KOPT-K1 (cell line): ENCODE results near the gene ISG15.
"Not testable (repeated sequence)": the region's sequence is repeated elsewhere in the genome, so short reads cannot be mapped to it uniquely, and the experiment has no call there.

Experiments used
- H3K27ac ChIP-seq: fragments of 200-600 bp; sonication (generic); 2 replicates; pipeline ENCODE4 v1.5.1; 2016; ENCODE audit warnings: antibody characterized with exemption, mild to moderate bottlenecking, low read depth, low read length; ENCODE audit not compliant: poor library complexity, severe bottlenecking
- H3K36me3 ChIP-seq: fragments of 200-600 bp; sonication (generic); 2 replicates; pipeline ENCODE4 v1.5.1; 2017; ENCODE audit warnings: antibody characterized with exemption, mild to moderate bottlenecking, low read length, moderate library complexity; ENCODE audit not compliant: insufficient read depth
- H3K9me3 ChIP-seq: fragments of 200-600 bp; sonication (generic); 2 replicates; pipeline ENCODE4 v1.5.1; 2017; ENCODE audit warnings: antibody characterized with exemption, low read length, mild to moderate bottlenecking; ENCODE audit not compliant: insufficient read depth, poor library complexity, severe bottlenecking

The ISG15 gene

GRCh38 chr1:997993-998744, 15.1 kb upstream of the ISG15 start:
- H3K9me3 ChIP-seq: no peaks in the 10 kb centered on the region
- no peaks in the 10 kb centered on the region for H3K36me3 ChIP-seq
- H3K27ac ChIP-seq: no peak overlapping the region

- Histone ChIP-seq H3K27ac (peak overlapping the region; percentile 54), H3K36me3 (no peaks in the 10 kb centered on the region)
Measured at GRCh38 chr1:998745-998994, 14.6 kb upstream of the ISG15 start.

GRCh38 chr1:998995-999724, 14.1 kb upstream of the ISG15 start:
- H3K27ac ChIP-seq: peak overlapping the region; percentile 54
- H3K9me3 ChIP-seq: no peaks in the 10 kb centered on the region
- no peaks in the 10 kb centered on the region for H3K36me3 ChIP-seq

More at GRCh38 chr1:998745-998994, 14.6 kb upstream of the ISG15 start:
- no peaks in the 10 kb centered on the region for H3K9me3 ChIP-seq

- Histone ChIP-seq H3K9me3 (no peaks in the 10 kb centered on the region), H3K36me3 (no peaks in the 10 kb centered on the region), H3K27ac (peak within 1 kb of the TSS; percentile 54)
Measured at GRCh38 chr1:999725-1000356, 13.5 kb upstream of the ISG15 start, which contains the start of gene HES4. HES4 (minus strand) TSS chr1:1000097; CDS start chr1:999973, 124 bp downstream.

- Histone ChIP-seq H3K27ac (peak overlapping the region; percentile 54), H3K36me3 (no peaks in the 10 kb centered on the region), H3K9me3 (no peaks in the 10 kb centered on the region)
Measured at GRCh38 chr1:1000357-1001056, 12.8 kb upstream of the ISG15 start.

- Histone ChIP-seq H3K36me3 (no peaks in the 10 kb centered on the region), H3K27ac (no peak overlapping the region), H3K9me3 (no peaks in the 10 kb centered on the region)
Measured at GRCh38 chr1:1001057-1001783, 12.1 kb upstream of the ISG15 start.

- Histone ChIP-seq H3K36me3 (no peaks in the 10 kb centered on the region), H3K9me3 (no peaks in the 10 kb centered on the region), H3K27ac (no peak overlapping the region)
Measured at GRCh38 chr1:1003618-1004419, 9.5 kb upstream of the ISG15 start.

GRCh38 chr1:1004420-1004779, 8.9 kb upstream of the ISG15 start:
- H3K36me3 ChIP-seq: no peaks in the 10 kb centered on the region
- H3K9me3 ChIP-seq: no peaks in the 10 kb centered on the region
- no peak overlapping the region for H3K27ac ChIP-seq

GRCh38 chr1:1004780-1005697, 8.3 kb upstream of the ISG15 start:
- H3K9me3 ChIP-seq: no peaks in the 10 kb centered on the region

GRCh38 chr1:1005774-1006304, 7.5 kb upstream of the ISG15 start:
- Histone ChIP-seq H3K36me3 (no peaks in the 10 kb centered on the region), H3K27ac (no peak overlapping the region), H3K9me3 (no peaks in the 10 kb centered on the region)

More at GRCh38 chr1:1004780-1005697, 8.3 kb upstream of the ISG15 start:
- no peak overlapping the region for H3K27ac ChIP-seq
- no peaks in the 10 kb centered on the region for H3K36me3 ChIP-seq

GRCh38 chr1:1006305-1007159, 6.8 kb upstream of the ISG15 start:
- no peak overlapping the region for H3K27ac ChIP-seq
- no peaks in the 10 kb centered on the region for H3K9me3 ChIP-seq
- no peaks in the 10 kb centered on the region for H3K36me3 ChIP-seq

GRCh38 chr1:1010131-1010530, 3.2 kb upstream of the ISG15 start:
- H3K27ac ChIP-seq, H3K36me3 ChIP-seq: not testable (repeated sequence)

More at GRCh38 chr1:1010131-1010530, 3.2 kb upstream of the ISG15 start:
- not testable (repeated sequence) for H3K9me3 ChIP-seq
